H7 (cell line): ENCODE data around the gene BRF1. TPM values are rescaled to one million over a fixed set of nuclear protein-coding genes. Genes with fewer than 3 reads are reported as not detected.
"Not testable (repeated sequence)": the region's sequence is repeated elsewhere in the genome, so short reads cannot be mapped to it uniquely, and the experiment has no call there.

Experiments used
- DNase-seq: peaks from one replicate; pipeline ENCODE4 v3.0.0; 2012
- H3K27me3 ChIP-seq: 2 replicates; pipeline ENCODE4 v1.6.0; 2011; ENCODE audit warnings: mild to moderate bottlenecking, low read length; ENCODE audit not compliant: control insufficient read depth, insufficient read depth
- H3K36me3 ChIP-seq: replicated peaks from 2 replicates; pipeline ENCODE4 v1.5.1; 2011; ENCODE audit warnings: low read length; ENCODE audit not compliant: control insufficient read depth, insufficient read depth
- H3K4me3 ChIP-seq: 2 replicates; pipeline ENCODE4 v1.5.1; 2011; ENCODE audit warnings: low read depth, mild to moderate bottlenecking, control low read depth, low read length, moderate library complexity; ENCODE audit not compliant: insufficient read depth
- total RNA-seq: library from RNA; depleted of rRNA; stranded (reverse); fragments of >200 nt; shearing (Covaris generic); gene quantifications from 2 replicates; pipeline ENCODE4 v1.2.3, GENCODE V29; 2014

Gene BRF1
- total RNA-seq, 1 experiment from 2014 or later, result 18.5 TPM

DNA sequence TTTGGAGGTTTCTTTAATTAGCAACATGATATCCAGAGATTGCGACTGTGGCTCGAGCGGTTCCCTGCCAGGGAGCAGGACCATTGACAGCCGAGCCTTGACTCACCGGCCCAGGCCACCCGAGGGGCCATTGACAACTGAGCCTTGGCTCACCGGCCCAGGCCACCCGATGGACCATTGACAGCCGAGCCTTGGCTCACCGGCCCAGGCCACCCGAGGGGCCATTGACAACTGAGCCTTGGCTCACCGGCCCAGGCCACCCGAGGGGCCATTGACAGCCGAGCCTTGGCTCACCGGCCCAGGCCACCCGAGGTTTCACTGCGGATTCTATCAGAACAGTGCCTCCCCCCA is 26.9 kb upstream of the BRF1 start:
- not testable (repeated sequence) for H3K4me3 ChIP-seq, H3K27me3 ChIP-seq, H3K36me3 ChIP-seq, DNase-seq

DNA sequence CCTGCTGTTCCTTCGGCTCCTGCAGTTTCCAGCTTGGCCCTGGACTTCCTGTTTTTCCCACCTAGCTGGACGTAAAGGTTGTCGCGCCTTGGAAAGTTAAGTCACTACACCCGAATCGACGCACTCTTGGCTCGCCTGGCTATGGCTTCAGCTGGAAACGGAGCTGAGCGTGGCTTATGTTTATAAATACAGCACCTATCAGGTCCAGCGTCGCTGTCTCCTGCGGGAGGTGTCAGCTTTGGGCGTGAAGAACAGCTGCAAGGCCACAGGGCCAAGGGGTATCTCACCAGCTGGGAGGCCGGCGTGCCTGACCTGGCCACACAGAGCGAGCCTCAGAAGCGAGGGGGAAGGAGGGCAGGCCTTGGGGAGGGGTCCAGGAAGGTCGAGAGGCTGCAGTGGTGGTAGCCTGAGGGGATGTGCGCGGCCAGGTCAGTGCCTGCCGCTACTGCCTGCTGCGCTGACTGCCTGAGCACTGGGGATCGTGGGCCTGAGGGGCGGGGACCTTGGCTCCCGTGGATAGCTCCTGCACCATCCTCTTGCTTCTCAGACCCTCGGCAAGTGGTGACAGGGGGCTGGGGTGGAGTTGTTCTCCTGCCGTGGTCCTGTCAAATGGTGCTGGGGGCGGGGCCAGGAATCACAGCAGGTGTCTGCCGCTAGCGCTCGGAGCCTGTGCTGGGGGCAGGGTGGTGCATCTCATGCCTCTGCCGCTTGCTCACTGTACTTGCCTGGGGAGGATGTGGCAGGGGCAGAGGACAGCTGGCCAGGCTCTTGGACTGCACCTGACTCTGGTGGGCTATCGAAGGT is 26.3 kb upstream of the BRF1 start:
- DNase-seq, result peak; percentile 92
- Histone ChIP-seq H3K36me3 (no peaks in the 10 kb centered on the region), H3K4me3 (no peak overlapping the region), H3K27me3 (no peaks in the 10 kb centered on the region)

DNA sequence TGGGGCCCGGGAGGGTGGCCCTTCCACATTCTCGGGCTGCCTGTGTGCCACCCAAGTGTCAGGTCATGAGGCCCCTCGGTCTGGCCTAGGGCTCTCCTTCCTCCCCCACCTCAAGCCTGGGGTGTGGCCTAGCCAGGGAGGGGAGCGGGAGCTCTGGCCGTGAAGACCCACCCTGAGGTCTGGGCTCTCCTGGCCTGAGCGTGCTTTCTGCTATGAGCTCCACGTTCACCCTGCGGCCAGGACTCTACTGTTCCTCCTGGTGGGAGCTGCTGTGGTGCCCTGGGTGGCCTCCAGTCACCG is 25.7 kb upstream of the BRF1 start:
- no peaks in the 10 kb centered on the region for H3K27me3 ChIP-seq
- no peak for DNase-seq
- no peak overlapping the region for H3K4me3 ChIP-seq
- no peaks in the 10 kb centered on the region for H3K36me3 ChIP-seq

DNA sequence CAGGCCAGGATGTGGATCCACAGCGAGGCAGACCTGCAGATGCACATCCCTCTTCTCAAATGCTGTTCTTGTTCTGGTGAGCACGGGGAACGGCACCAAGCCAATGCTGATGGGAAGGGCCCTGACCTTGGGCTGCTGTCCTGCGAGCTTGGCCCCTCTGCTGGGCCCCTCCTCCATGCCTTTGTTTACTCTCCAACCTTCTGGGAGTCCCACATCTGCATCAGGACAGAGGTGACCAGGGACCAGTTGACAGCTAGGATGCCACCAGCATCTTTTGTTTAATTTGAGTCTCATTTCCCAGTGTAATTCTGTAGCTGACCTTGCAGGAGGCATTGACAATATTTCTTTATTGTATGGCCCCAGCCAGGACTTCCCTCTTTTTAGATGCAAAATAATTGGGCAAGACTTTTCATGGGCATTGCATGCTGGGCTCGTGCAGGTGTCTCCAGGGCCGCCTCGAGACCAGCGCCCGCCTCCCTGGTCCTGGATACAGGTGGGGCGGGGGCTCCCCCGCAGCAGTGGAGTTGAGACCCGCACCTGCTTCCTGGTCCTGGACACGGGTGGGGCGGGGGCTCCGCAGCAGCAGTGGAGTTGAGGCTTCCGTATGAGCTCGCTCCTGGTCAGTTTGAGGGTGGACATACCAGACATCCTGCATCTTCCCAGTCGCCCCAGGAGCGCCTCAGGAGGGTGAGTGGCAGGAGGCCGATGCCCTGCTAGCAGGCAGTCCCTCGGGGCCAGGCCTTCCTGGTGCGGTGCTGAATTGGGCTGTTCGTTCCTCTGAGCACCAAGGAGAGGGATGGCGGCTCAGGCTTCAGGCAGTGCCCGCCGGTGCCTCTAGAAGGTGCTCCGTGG is 25.1 kb upstream of the BRF1 start:
- Histone ChIP-seq H3K27me3 (no peaks in the 10 kb centered on the region), H3K36me3 (no peaks in the 10 kb centered on the region), H3K4me3 (no peak overlapping the region)
- peak; percentile 75 for DNase-seq

DNA sequence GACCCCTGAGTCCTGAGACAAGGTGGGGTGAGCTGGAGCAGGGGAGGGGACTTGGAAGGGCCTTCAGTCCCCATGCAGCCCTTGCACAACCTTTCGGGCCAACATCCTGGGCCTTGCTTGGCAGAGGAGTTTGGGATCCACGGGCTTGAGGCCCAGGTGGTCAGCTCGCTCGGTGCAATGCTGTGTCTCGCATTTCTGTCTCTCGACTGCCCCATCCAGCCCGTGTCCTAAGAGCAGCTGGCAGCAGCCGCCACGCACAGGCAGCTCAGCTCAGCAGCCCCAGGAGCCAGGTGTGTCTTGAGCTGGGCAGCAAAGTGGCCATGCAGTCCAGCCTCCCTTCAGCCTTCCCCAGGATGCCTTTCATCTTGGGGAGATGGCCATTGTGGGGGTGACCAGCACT is 24.5 kb upstream of the BRF1 start:
- peak; percentile 65 for DNase-seq
- Histone ChIP-seq H3K4me3 (no peak overlapping the region), H3K36me3 (no peaks in the 10 kb centered on the region), H3K27me3 (no peaks in the 10 kb centered on the region)

DNA sequence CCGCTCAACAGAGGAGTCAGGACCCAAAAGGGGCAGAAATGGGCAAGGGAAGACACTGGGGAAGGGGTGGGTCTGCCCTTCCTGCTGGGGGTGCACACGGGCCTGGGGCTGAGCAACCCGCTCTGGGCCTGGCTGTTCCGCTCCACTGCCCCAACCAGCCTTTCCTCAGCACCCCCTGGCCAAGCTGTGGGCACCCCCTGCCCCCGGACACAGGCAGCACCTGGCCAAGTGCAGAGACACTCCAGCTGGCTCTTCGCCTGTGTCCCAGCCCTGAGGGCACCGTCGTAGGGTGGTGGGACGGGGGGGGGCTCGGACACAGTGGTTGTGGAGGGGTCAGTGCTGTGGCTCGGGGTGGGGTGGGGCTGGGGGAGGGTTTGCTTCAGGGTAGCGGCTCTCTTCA is 24.1 kb upstream of the BRF1 start:
- peak; percentile 64 for DNase-seq

DNA sequence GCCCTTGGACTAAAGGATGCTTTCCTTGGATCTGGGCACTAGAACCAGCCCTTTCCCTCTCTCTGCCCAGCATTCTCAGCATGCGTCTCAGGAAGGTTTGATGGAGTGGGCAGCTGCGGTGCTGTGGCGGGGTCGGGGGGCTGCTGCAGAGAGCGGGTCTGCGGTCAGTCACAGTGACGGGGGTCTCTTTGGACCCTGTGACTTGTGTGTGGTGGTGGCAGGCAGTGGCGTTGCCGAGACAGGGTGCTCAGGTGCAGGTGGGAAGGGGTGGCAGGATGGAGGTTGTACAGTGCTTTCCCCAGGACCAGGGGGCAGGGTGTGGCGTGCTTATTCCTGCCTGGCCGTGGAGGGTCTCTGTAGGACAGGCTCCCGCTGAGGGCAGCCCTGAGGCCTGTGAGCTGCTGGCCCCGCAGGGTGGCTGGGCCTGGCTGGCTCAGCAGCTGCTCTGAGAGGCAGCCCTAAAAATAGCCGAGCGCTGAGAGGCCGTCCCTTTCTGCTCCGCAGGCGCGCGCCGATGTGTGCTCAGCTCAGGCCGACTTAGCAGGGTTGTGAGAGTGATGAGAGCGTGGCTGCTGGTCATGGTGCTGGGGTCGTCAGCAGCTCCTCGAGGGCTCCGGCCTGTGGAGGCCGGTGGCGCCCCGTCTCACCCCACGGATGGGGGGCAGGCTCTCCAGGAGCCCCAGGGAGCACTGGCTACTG is 23.4 kb upstream of the BRF1 start:
- Histone ChIP-seq H3K36me3 (no peaks in the 10 kb centered on the region), H3K27me3 (no peaks in the 10 kb centered on the region), H3K4me3 (no peak overlapping the region)
- DNase-seq, result peak; percentile 78

More for the DNA sequence above, 24.1 kb upstream of the BRF1 start:
- no peak overlapping the region for H3K4me3 ChIP-seq
- no peaks in the 10 kb centered on the region for H3K27me3 ChIP-seq
- H3K36me3 ChIP-seq, result no peaks in the 10 kb centered on the region

DNA sequence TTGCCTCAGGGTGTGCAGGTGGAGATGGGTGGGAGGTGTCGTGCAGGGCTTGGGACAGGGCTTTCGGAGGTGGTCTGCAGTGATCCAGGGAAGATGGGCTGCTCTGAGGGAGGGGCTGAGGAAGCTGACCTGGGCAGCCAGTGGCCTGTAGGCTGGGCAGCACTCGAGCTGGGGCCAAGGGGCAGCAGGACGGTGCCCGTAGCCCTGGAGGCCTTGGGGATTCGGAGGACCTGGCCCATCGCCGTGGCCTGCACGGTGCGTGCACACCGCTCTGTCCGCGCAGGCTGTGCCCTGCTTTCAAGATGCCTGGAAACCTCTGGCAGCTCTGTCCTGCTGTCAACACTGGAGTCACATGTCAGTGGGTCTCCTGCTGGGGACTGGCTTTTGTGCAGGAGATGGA is 22.9 kb upstream of the BRF1 start:
- peak; percentile 51 for DNase-seq
- Histone ChIP-seq H3K4me3 (no peak overlapping the region), H3K36me3 (no peaks in the 10 kb centered on the region), H3K27me3 (no peaks in the 10 kb centered on the region)

DNA sequence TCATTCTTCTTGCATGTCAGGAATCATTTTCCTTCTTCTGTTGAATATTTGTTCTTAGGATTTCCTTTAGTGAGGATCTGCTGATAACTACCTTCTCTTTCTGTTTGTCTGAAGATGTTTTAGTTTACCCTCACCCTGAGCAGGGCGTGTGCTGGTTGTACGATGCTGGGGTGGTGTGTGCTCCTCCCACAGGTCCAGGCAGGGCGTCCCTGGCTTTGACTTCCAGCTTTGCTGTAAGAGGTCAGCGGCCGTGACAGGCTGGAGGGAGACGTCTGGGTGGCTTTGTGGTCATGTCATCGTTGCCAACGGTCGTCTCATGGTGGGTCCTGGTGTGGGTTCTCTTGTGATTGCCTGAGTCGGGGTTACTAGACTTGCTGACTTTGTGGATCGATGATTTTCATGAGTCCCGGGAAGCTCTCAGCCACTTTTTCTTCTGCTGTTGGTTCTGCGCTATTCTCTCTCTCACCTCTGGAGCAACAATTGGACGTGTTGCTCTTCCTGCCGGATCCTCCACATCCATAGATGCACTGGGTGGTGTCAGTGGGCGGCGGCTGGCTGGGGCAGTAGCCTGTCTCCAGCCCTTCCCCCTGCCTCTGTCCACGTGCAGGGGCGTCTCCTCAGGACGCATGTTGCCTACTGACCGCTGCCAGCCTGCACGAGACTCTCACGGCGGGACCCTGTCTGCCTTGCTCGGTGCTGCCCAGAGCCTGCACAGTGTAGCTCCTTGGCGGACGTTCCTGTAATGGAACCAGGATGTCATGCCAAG is 22.2 kb upstream of the BRF1 start:
- DNase-seq, result peak; percentile 50
- H3K4me3 ChIP-seq, result no peak overlapping the region
- H3K36me3 ChIP-seq, result no peaks in the 10 kb centered on the region

DNA sequence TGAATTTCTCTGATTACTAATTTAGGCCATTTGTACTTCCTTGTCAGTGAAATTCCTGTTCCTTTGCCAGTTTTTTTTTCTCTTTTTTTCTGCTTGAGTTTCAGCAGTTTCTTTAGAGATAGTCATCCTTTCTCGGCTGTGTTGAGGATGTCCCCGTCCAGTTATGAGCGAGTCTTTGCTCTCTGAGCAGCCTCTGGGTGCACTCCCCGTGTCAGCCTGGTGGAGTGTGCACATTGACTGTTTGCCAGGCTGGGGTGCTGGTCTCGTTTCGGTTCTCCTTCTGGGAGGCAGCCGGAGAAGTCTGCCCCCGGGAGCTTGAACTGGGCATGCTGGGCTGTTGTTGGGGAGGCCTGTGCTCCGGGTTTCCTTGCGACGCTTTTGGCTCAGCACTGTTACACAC is 16.7 kb upstream of the BRF1 start:
- Histone ChIP-seq H3K36me3 (no peaks in the 10 kb centered on the region), H3K4me3 (no peak overlapping the region), H3K27me3 (no peaks in the 10 kb centered on the region; the same call in 1 of the 2 replicates)
- DNase-seq, result peak; percentile 40

More for the DNA sequence above, 22.2 kb upstream of the BRF1 start:
- no peaks in the 10 kb centered on the region for H3K27me3 ChIP-seq

DNA sequence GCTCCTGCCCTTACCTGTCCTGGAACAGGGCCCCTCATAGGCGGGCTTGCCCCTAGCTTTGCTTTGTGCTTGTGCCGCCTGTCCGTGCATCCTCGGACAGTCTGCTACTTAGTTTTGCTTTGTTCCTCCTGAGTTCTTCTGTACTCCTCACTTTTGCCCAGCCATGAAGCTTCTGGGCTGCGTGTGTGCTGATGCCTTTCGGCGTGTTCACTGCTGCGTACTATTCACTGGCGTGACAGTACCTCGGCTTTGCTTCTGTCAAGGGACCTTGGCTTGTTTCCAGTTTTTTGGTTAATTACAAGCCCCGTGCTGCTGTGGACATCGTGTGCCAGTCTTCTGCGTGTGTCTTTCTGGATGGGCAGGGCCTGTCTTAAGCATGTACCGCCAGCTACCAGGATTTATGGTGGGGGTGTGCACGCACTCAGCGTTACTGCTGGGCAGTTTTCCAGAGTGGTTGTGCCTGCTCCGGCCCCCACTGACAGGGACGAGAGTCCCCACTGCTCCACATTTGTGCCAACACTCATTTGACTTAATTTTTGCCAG is 16.2 kb upstream of the BRF1 start:
- peak; percentile 22 for DNase-seq
- Histone ChIP-seq H3K4me3 (no peak overlapping the region), H3K27me3 (no peaks in the 10 kb centered on the region; the same call in 1 of the 2 replicates), H3K36me3 (no peaks in the 10 kb centered on the region)

DNA sequence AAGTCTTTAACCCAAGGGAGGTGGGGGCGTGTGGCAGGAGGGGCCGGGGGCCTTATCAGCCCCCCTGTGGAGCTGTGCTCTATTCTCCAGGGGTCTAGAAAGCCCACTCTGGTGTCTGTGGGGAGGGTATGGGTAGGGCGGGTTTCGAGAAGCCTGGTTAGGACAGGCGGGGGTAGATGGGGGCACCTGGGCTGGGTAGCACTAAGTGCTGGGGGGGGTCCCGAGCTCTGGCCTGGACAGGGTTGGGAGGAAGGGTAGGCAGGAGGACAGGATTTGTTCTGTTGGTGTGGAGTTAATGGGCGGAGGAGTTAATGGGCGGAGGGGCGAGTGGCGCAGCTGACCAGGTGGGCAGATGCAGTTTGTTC is 15.8 kb upstream of the BRF1 start:
- Histone ChIP-seq H3K27me3 (no peaks in the 10 kb centered on the region; the same call in 1 of the 2 replicates), H3K36me3 (no peaks in the 10 kb centered on the region), H3K4me3 (no peak overlapping the region)
- DNase-seq, result no peak

DNA sequence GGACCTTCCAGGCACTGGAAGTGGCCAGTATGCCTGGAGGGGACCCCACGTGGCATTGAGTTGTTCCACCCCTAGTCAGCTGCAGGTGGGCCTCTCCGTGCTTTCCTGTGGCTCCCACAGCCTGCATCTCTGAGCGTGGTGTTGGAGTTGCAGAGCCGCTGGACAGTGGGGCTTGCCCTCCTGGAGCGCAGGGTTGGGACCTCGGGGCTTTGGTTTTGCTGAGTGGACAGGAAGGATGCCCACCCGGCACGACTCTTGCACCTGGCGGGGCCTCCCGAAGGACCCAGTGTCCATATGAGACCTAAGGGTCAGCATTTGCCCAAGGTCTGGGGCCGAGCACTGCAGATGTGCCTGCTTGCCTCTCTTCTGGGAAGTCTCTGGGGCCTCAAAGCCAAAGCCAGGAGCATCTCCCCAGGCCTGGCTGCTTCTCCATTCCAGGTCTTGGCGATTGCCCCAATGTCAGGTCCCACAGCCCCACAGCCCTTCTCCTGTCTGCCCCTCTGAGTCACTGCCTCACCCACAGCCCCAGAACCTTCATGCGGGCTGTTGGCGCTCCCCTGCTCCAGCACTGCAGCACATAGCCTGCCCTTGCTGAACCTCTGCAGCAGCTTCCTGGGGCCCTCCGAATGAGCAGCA is 15.3 kb upstream of the BRF1 start:
- Histone ChIP-seq H3K36me3 (no peaks in the 10 kb centered on the region), H3K4me3 (peak overlapping the region; percentile 69), H3K27me3 (no peaks in the 10 kb centered on the region; the same call in 1 of the 2 replicates)
- DNase-seq, result peak; percentile 52
